Karpas-422 (cell line): Measurements from ENCODE around the gene ABCA12. TPM values are rescaled to one million over a fixed set of nuclear protein-coding genes. Genes with fewer than 3 reads are reported as not detected.

Experiments
- DNase-seq: peaks from one replicate; pipeline ENCODE4 v3.0.0-alpha.2; 2015
- H2AFZ ChIP-seq: fragments of 200-600 bp; sonication (generic); 2 replicates; pipeline ENCODE4 v1.6.1; 2014; ENCODE audit warnings: antibody characterized with exemption, low read length, mixed read lengths
- H3K27ac ChIP-seq: fragments of 200-600 bp; sonication (generic); 2 replicates; pipeline ENCODE4 v1.5.1; 2014; ENCODE audit warnings: mild to moderate bottlenecking, low read length, moderate library complexity
- H3K27me3 ChIP-seq: fragments of 200-600 bp; sonication (generic); 2 replicates; pipeline ENCODE4 v1.6.1; 2014; ENCODE audit warnings: low read length, mixed read lengths
- H3K36me3 ChIP-seq: fragments of 200-600 bp; sonication (generic); 2 replicates; pipeline ENCODE4 v1.6.1; 2014; ENCODE audit warnings: low read length, mixed read lengths; ENCODE audit not compliant: insufficient read depth
- H3K4me1 ChIP-seq: fragments of 200-600 bp; sonication (generic); 2 replicates; pipeline ENCODE4 v1.6.1; 2014; ENCODE audit warnings: mild to moderate bottlenecking, low read length, mixed read lengths
- H3K4me2 ChIP-seq: fragments of 200-600 bp; sonication (generic); 2 replicates; pipeline ENCODE4 v1.6.1; 2014; ENCODE audit warnings: low read length, low read depth, mild to moderate bottlenecking; ENCODE audit not compliant: poor library complexity, severe bottlenecking
- H3K4me3 ChIP-seq: fragments of 200-600 bp; sonication (generic); 2 replicates; pipeline ENCODE4 v1.5.1; 2014; ENCODE audit warnings: mild to moderate bottlenecking, antibody characterized with exemption, low read length, mixed read lengths
- H3K79me2 ChIP-seq: fragments of 200-600 bp; sonication (generic); 2 replicates; pipeline ENCODE4 v1.6.1; 2014; ENCODE audit warnings: mild to moderate bottlenecking, low read length, mixed read lengths
- H3K9ac ChIP-seq: fragments of 200-600 bp; sonication (generic); 2 replicates; pipeline ENCODE4 v1.6.0; 2014; ENCODE audit warnings: low read length
- H3K9me2 ChIP-seq: fragments of 200-600 bp; sonication (generic), shearing (Covaris generic); replicated peaks from 2 replicates; pipeline ENCODE4 v1.6.0; 2014; ENCODE audit warnings: mild to moderate bottlenecking, low read length, moderate library complexity; ENCODE audit not compliant: insufficient read depth
- H3K9me3 ChIP-seq: fragments of 300-700, 200-600 bp; sonication (generic); 2 replicates; pipeline ENCODE4 v1.6.1; 2014; ENCODE audit warnings: low read length, mixed read lengths
- H4K20me1 ChIP-seq: fragments of 200-600 bp; sonication (generic); 2 replicates; pipeline ENCODE4 v1.6.1; 2014; ENCODE audit warnings: mild to moderate bottlenecking, antibody characterized with exemption, low read length, low read depth; ENCODE audit not compliant: insufficient read depth
- total RNA-seq: library from RNA; depleted of rRNA; stranded (reverse); fragments of >200 nt; shearing (Covaris generic); gene quantifications from 2 replicates; pipeline ENCODE4 v1.2.3, GENCODE V29; 2014; ENCODE audit warnings: low replicate concordance; rRNA removed

Gene ABCA12
- total RNA-seq, 1 experiment from 2014 or later, result not detected

DNA sequence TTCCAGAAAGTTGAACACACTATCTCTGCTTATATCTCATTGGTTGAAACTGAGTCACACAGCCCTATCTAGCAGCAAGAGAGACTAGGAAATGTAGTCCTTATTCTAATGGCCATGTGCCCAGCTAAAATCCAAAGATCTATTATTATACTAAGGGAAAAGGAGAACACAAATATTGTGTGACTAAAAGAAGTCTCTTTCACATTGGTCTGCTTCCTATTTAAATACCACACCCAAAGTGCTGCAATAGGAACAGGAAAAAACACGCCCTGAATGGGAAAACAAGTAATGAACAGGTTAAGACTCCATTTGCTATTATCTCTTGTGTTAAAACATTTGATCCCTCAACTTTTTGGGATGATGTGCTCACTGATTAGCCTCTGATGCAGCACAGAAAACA lies 242.2 kb downstream of the ABCA12 start:
- Histone ChIP-seq H3K27me3 (no peaks in the 10 kb centered on the region), H3K4me3 (no peak overlapping the region), H3K9me2 (no peaks in the 10 kb centered on the region)

DNA sequence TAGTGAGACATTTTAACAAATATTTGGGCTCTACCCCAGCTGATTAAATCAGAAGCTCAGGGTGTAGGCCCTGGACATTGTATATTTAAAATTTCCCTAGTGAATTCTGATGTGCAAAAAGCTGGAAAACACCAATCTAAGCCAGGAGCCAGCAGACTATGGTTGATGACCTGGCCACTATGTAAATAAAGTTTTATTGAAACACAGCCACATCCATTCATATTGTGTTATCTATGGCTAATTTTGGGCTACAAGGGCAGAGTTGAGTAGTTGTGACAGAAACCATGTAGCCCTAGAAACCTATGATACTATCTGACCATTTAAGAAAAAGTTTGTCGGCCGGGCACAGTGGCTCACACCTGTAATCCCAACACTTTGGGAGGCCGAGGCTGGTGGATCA lies 243.0 kb downstream of the ABCA12 start:
- Histone ChIP-seq H3K4me2 (no peak overlapping the region), H3K36me3 (no peaks in the 10 kb centered on the region), H3K9me2 (no peaks in the 10 kb centered on the region), H3K27me3 (no peaks in the 10 kb centered on the region), H3K9me3 (no peaks in the 10 kb centered on the region; the same call in 1 of the 2 replicates), H4K20me1 (no peaks in the 10 kb centered on the region), H3K27ac (no peak overlapping the region), H3K4me3 (no peak overlapping the region), H2AFZ (no peak overlapping the region), H3K9ac (no peak overlapping the region), H3K4me1 (no peaks in the 10 kb centered on the region), H3K79me2 (no peaks in the 10 kb centered on the region)
- DNase-seq, result no peak

More for the DNA sequence above, 242.2 kb downstream of the ABCA12 start:
- H2AFZ ChIP-seq, result no peak overlapping the region
- no peak overlapping the region for H3K27ac ChIP-seq
- no peaks in the 10 kb centered on the region for H4K20me1 ChIP-seq
- H3K4me1 ChIP-seq, result no peaks in the 10 kb centered on the region
- no peaks in the 10 kb centered on the region; the same call in 1 of the 2 replicates for H3K9me3 ChIP-seq
- no peak for DNase-seq
- no peaks in the 10 kb centered on the region for H3K36me3 ChIP-seq
- H3K9ac ChIP-seq, result no peak overlapping the region
- H3K4me2 ChIP-seq, result no peak overlapping the region
- no peaks in the 10 kb centered on the region for H3K79me2 ChIP-seq

DNA sequence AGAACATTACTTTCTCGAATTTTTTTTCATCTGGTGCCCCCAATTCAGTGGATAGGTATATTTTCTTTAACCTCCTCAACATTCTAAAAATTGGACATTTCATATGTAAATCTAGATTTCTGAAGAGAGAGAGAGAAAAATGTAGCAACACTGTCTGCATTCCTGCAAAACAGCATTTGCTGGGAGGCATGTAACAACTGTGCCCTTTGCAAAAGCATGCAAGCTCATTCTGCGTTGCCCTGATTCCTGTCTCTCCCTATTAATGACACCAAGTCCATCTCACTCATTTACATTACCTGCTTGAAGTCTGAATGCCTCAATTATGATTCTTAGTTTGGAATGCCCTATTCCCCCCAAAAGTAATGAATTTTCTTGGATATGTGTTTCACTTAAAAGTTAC lies 249.1 kb downstream of the ABCA12 start:
- Histone ChIP-seq H3K9me3 (no peaks in the 10 kb centered on the region), H3K27me3 (no peaks in the 10 kb centered on the region), H3K4me1 (no peaks in the 10 kb centered on the region), H3K9me2 (no peaks in the 10 kb centered on the region), H2AFZ (no peak overlapping the region), H3K36me3 (no peaks in the 10 kb centered on the region), H3K79me2 (no peaks in the 10 kb centered on the region), H4K20me1 (no peaks in the 10 kb centered on the region), H3K9ac (no peak overlapping the region), H3K4me2 (no peak overlapping the region), H3K4me3 (no peak overlapping the region), H3K27ac (no peak overlapping the region)
- DNase-seq, result no peak

DNA sequence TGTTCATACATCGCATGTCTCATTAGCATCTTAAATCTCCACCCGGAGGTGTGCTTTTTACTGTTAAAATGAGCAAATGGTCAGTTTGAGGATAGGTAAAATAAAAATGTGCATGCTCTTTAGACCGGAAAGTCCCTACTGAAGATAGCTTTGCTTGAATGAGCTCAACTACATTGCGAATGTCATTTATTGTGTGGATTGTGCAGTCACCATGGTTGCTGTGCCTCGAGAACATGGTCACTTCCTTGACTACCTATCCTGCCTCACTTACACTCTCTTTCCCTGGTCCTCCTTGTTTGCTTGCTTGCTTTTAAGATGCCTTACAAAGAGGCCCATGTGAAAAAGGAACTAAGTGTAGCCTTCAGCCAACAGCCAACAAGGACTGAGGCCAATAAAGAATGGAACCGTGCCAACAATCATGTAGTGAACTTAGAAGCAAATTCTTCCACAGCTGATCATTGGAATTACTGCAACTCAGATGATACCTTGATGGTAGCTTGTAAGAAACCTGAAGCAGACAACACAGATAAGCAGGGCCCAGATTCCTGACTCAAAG lies 256.7 kb downstream of the ABCA12 start:
- Histone ChIP-seq H3K9me2 (0 out of 2 replicates have a peak, but pooled peaks cover 2% of the 10 kb centered on the region), H3K9ac (no peak overlapping the region), H3K4me3 (no peak overlapping the region), H4K20me1 (no peaks in the 10 kb centered on the region), H3K79me2 (no peaks in the 10 kb centered on the region), H3K4me2 (no peak overlapping the region), H3K36me3 (no peaks in the 10 kb centered on the region), H2AFZ (no peak overlapping the region), H3K9me3 (no peaks in the 10 kb centered on the region), H3K27me3 (no peaks in the 10 kb centered on the region), H3K27ac (no peak overlapping the region), H3K4me1 (no peaks in the 10 kb centered on the region)
- no peak for DNase-seq

Other genes with a start within 250 kb of the ABCA12 start
- 72.4 and 84.5 TPM in 2 replicates for gene ATIC, start 173.4 kb upstream of the ABCA12 start, total RNA-seq